Liver (tissue), 3 donors: ENCODE results near the gene OPTC.

Source experiments
- CTCF ChIP-seq: fragments of 150-350 bp; IDR thresholded peaks from 2 replicates; pipeline ENCODE4 v1.5.1; 2017; ENCODE audit warnings: improper control_type of control experiment, low read depth, low read length; ENCODE audit not compliant: missing input control
- TAF1 ChIP-seq: conservative IDR thresholded peaks from 2 replicates; pipeline ENCODE4 v1.6.1; 2016; ENCODE audit warnings: antibody characterized with exemption, mild to moderate bottlenecking
- TF ChIP-seq, protein P1 (sequence below): IDR thresholded peaks from 2 replicates; pipeline ENCODE4 v1.6.1; 2016; ENCODE audit warnings: antibody characterized with exemption
- TF ChIP-seq, protein P2 (sequence below): IDR thresholded peaks from 2 replicates; pipeline ENCODE4 v1.6.1; 2016; ENCODE audit warnings: antibody characterized with exemption
- TF ChIP-seq, protein P3 (sequence below): IDR thresholded peaks from 2 replicates; pipeline ENCODE4 v1.6.1; 2016; ENCODE audit warnings: antibody characterized with exemption, mild to moderate bottlenecking
- donor health status: healthy.
- donor health status: healthy.

DNA sequence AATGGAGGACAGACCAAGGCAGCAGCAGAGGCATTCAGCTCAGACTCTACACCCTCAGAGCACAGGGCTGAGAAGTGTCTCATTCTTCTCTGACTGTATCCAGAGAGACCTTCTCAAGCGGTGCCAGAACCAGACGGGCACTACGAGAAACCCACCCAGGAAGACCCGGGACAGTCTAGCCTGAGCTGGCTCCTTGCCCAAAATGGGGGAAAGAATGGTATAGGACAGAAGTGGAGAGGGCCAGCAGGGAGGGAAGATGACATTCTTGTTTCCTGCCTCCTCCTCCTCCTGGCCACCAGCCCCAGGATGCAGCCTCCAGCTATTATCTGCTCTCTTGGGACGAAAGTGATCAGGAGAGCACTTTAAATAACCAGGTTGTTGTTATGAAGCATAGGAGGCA is 40.9 kb upstream of the OPTC start:
- TF ChIP-seq TAF1 (no peak), CTCF (no peak)
- TF ChIP-seq, protein P1, sequence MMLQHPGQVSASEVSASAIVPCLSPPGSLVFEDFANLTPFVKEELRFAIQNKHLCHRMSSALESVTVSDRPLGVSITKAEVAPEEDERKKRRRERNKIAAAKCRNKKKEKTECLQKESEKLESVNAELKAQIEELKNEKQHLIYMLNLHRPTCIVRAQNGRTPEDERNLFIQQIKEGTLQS = no peak
- TF ChIP-seq, protein P2, sequence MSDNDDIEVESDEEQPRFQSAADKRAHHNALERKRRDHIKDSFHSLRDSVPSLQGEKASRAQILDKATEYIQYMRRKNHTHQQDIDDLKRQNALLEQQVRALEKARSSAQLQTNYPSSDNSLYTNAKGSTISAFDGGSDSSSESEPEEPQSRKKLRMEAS = no peak
- TF ChIP-seq, protein P3, sequence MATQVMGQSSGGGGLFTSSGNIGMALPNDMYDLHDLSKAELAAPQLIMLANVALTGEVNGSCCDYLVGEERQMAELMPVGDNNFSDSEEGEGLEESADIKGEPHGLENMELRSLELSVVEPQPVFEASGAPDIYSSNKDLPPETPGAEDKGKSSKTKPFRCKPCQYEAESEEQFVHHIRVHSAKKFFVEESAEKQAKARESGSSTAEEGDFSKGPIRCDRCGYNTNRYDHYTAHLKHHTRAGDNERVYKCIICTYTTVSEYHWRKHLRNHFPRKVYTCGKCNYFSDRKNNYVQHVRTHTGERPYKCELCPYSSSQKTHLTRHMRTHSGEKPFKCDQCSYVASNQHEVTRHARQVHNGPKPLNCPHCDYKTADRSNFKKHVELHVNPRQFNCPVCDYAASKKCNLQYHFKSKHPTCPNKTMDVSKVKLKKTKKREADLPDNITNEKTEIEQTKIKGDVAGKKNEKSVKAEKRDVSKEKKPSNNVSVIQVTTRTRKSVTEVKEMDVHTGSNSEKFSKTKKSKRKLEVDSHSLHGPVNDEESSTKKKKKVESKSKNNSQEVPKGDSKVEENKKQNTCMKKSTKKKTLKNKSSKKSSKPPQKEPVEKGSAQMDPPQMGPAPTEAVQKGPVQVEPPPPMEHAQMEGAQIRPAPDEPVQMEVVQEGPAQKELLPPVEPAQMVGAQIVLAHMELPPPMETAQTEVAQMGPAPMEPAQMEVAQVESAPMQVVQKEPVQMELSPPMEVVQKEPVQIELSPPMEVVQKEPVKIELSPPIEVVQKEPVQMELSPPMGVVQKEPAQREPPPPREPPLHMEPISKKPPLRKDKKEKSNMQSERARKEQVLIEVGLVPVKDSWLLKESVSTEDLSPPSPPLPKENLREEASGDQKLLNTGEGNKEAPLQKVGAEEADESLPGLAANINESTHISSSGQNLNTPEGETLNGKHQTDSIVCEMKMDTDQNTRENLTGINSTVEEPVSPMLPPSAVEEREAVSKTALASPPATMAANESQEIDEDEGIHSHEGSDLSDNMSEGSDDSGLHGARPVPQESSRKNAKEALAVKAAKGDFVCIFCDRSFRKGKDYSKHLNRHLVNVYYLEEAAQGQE = no peak
